K562 (cell line): ENCODE results near the gene DCAF11. TPM values are rescaled to one million over a fixed set of nuclear protein-coding genes. Genes with fewer than 3 reads are reported as not detected.

Experiments used
- CTCFL ChIP-seq: IDR thresholded peaks from 2 replicates; pipeline ENCODE4 v1.6.1; 2011; ENCODE audit warnings: borderline replicate concordance, low read depth, mild to moderate bottlenecking, moderate library complexity, low read length; ENCODE audit not compliant: insufficient read depth, poor library complexity, severe bottlenecking
- DMBX1 ChIP-seq: fragments of 250-450 bp; sonication (Bioruptor Pico); IDR thresholded peaks from 2 replicates; pipeline ENCODE4 v1.8.0; 2022; ENCODE audit warnings: inconsistent platforms, mild to moderate bottlenecking, moderate library complexity, borderline replicate concordance
- FUS ChIP-seq: fragments of 200-400 bp; formaldehyde crosslinking; optimal IDR thresholded peaks from 2 replicates; pipeline ENCODE3; 2017; ENCODE audit warnings: low read depth, low read length
- GABPA ChIP-seq: fragments of 200-800 bp; sonication (Bioruptor generic); conservative IDR thresholded peaks from 2 replicates; pipeline ENCODE4 v1.6.1; 2016; ENCODE audit warnings: low read depth, missing genetic modification characterization, missing compliant biosample characterization
- IRF1 ChIP-seq: sonication (generic); formaldehyde crosslinking; IDR thresholded peaks from 2 replicates; pipeline ENCODE4 v1.8.0; 2022; ENCODE audit warnings: missing genetic modification reagents, mild to moderate bottlenecking, borderline replicate concordance
- KLF6 ChIP-seq: fragments of 250-450 bp; sonication (Bioruptor Pico); IDR thresholded peaks from 2 replicates; pipeline ENCODE4 v1.4.0; 2020; ENCODE audit warnings: mild to moderate bottlenecking, moderate library complexity, borderline replicate concordance
- NELFE ChIP-seq: IDR thresholded peaks from 2 replicates; pipeline ENCODE4 v1.6.1; 2011; ENCODE audit warnings: mild to moderate bottlenecking; ENCODE audit not compliant: insufficient read depth, insufficient read length
- PCBP2 ChIP-seq: fragments of 200-400 bp; formaldehyde crosslinking; IDR thresholded peaks from 2 replicates; pipeline ENCODE4 v1.6.1; 2018; ENCODE audit warnings: low read length, low read depth, mild to moderate bottlenecking, moderate library complexity; ENCODE audit not compliant: poor library complexity, severe bottlenecking
- PHF20 ChIP-seq: fragments of 450-650 bp; IDR thresholded peaks from 2 replicates; pipeline ENCODE4 v1.6.1; 2018; ENCODE audit not compliant: partially characterized antibody
- SIN3A ChIP-seq, 2 experiments: fragments of 150-350 bp in 1 of 2; IDR thresholded peaks; 2 replicates each; pipeline ENCODE4 v1.6.1; 2011 to 2016; ENCODE audit warnings: borderline replicate concordance in 2 of 2, low read depth in 2 of 2, low read length in 2 of 2, mild to moderate bottlenecking in 2 of 2, moderate library complexity in 2 of 2; ENCODE audit not compliant: control insufficient read depth in 1 of 2
- SLC30A9 ChIP-seq: fragments of 250-450 bp; sonication (Bioruptor Pico); IDR thresholded peaks from 2 replicates; pipeline ENCODE4 v1.8.0; 2022; ENCODE audit warnings: mild to moderate bottlenecking, moderate library complexity
- SP2 ChIP-seq: IDR thresholded peaks from 2 replicates; pipeline ENCODE4 v1.6.1; 2011; ENCODE audit warnings: mild to moderate bottlenecking, low read depth, low read length, moderate library complexity; ENCODE audit not compliant: poor library complexity, severe bottlenecking; ENCODE audit errors: extremely low read depth
- YY1 ChIP-seq, 3 experiments: IDR thresholded peaks; 2 replicates each; pipeline ENCODE4 v1.6.1; 2011; ENCODE audit warnings: low read length in 2 of 3, mild to moderate bottlenecking in 2 of 3, moderate library complexity in 2 of 3, borderline replicate concordance in 1 of 3, control low read depth in 1 of 3, low read depth in 1 of 3; ENCODE audit not compliant: insufficient read depth in 3 of 3, insufficient replicate concordance in 2 of 3, control insufficient read depth in 1 of 3, insufficient read length in 1 of 3; ENCODE audit errors: extremely low read depth in 1 of 3
- ZBED1 ChIP-seq: IDR thresholded peaks from 2 replicates; pipeline ENCODE4 v1.6.1; 2014
- ZBTB9 ChIP-seq: fragments of 450-650 bp; formaldehyde crosslinking; IDR thresholded peaks from 2 replicates; pipeline ENCODE4 v1.4.0; 2020; ENCODE audit warnings: mild to moderate bottlenecking, moderate library complexity
- ZNF232 ChIP-seq: sonication (generic); formaldehyde crosslinking; IDR thresholded peaks from 2 replicates; pipeline ENCODE4 v1.8.0; 2022; ENCODE audit warnings: mild to moderate bottlenecking, missing genetic modification reagents
- ZNF561 ChIP-seq: fragments of 450-650 bp; formaldehyde crosslinking; conservative IDR thresholded peaks from 2 replicates; pipeline ENCODE4 v1.4.0; 2020; ENCODE audit warnings: mild to moderate bottlenecking, moderate library complexity
- ZNF668 ChIP-seq: fragments of 250-450 bp; sonication (Bioruptor Pico); IDR thresholded peaks from 2 replicates; pipeline ENCODE4 v1.8.0; 2022; ENCODE audit warnings: mild to moderate bottlenecking, inconsistent platforms
- polyA plus RNA-seq, 8 experiments: library from polyadenylated mRNA; depleted of rRNA in 4 of 8; stranded (reverse) in 5 of 8; unstranded in 3 of 8; fragments of >200 nt; fragmentation: Nextera tagmentation in 2 of 8; fragmentation: Illumina TruSeq in 1 of 8; extraction: Ambion mirVana in 2 of 8; extraction: Trizol in 1 of 8; gene quantifications; 2 replicates each; pipeline versions ENCODE4 v1.2.1 to v1.2.3, GENCODE V29; 2011 to 2014; ENCODE audit warnings: inconsistent platforms in 1 of 8, missing spikeins in 1 of 8
- total RNA-seq, 7 experiments: library from RNA; depleted of rRNA in 6 of 7; stranded (reverse); fragments of >200 nt in 6 of 7; fragmentation: Illumina TruSeq in 2 of 7; extraction: Trizol in 2 of 7; gene quantifications; 2 replicates each; pipeline versions ENCODE4 v1.2.1 to v1.2.3, GENCODE V29; 2011 to 2021; ENCODE audit warnings: low replicate concordance in 1 of 7
- TF ChIP-seq, protein P1 (sequence below): fragments of 250-450 bp; sonication (Bioruptor Pico); IDR thresholded peaks from 2 replicates; pipeline ENCODE4 v1.4.0; 2020; ENCODE audit warnings: borderline replicate concordance

Gene DCAF11
- total and polyA plus RNA-seq, 9 of the 15 experiments (the other 6 are each of a cell fraction or from before 2014, with no cell fraction given) = 8.5 to 46.2 (median 36.4) TPM

- no peak for TF ChIP-seq NELFE
- 0 out of 2 replicates have a peak, but pooled peaks have one; percentile 43 for TF ChIP-seq ZNF232 (CRISPR knock-in tag)
- 0 out of 2 replicates have a peak, but pooled peaks have one; percentile 18 for TF ChIP-seq DMBX1 (CRISPR knock-in tag)
- peak in 2 of 3 experiments; percentile 9 to 42 for TF ChIP-seq YY1 (IDR thresholded peaks at IDR 0.05; ENCODE audit: borderline replicate concordance in 1 of 3, control insufficient read depth in 1 of 3, extremely low read depth in 1 of 3, insufficient read depth in 3 of 3, insufficient read length in 1 of 3, insufficient replicate concordance in 2 of 3, low read depth in 1 of 3, low read length in 2 of 3)
- TF ChIP-seq PHF20 = peak; percentile 39
- TF ChIP-seq GABPA = peak; percentile 91
- TF ChIP-seq SIN3A (IDR thresholded peaks at IDR 0.05; ENCODE audit: borderline replicate concordance in 2 of 2, control insufficient read depth in 1 of 2, low read depth in 2 of 2, low read length in 2 of 2) = peak in 1 of 2 experiments; percentile 7; a peak in 1 of 4 replicates
- TF ChIP-seq KLF6 (CRISPR knock-in tag) = 0 out of 2 replicates have a peak, but pooled peaks have one; percentile 13
- TF ChIP-seq SP2 = no peak
- no peak for TF ChIP-seq ZNF668 (CRISPR knock-in tag)
- TF ChIP-seq CTCFL = no peak
- TF ChIP-seq PCBP2 = no peak
- TF ChIP-seq ZNF561 = 0 out of 2 replicates have a peak, but pooled peaks have one; percentile 52
- no peak for TF ChIP-seq SLC30A9
- TF ChIP-seq ZBTB9 = 0 out of 2 replicates have a peak, but pooled peaks have one; percentile 36
- 0 out of 2 replicates have a peak, but pooled peaks have one; percentile 24 for TF ChIP-seq ZBED1
- TF ChIP-seq IRF1 (CRISPR knock-in tag) = 0 out of 2 replicates have a peak, but pooled peaks have one; percentile 29
- TF ChIP-seq, protein P1, sequence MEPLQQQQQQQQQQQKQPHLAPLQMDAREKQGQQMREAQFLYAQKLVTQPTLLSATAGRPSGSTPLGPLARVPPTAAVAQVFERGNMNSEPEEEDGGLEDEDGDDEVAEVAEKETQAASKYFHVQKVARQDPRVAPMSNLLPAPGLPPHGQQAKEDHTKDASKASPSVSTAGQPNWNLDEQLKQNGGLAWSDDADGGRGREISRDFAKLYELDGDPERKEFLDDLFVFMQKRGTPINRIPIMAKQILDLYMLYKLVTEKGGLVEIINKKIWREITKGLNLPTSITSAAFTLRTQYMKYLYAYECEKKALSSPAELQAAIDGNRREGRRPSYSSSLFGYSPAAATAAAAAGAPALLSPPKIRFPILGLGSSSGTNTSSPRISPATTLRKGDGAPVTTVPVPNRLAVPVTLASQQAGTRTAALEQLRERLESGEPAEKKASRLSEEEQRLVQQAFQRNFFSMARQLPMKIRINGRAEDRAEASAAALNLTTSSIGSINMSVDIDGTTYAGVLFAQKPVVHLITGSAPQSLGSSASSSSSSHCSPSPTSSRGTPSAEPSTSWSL (CRISPR knock-in tag) = no peak
- no peak for TF ChIP-seq FUS
Observed at GRCh38 chr14:24113801-24114531, 611 bp upstream of the DCAF11 start (continued).
